SK-N-MC (cell line): ENCODE measurements around the gene CCNL1.

Experiments
- EZH2 ChIP-seq: fragments of 200-600 bp; sonication (generic); IDR thresholded peaks from one replicate; pipeline ENCODE4 v1.6.1; 2017; ENCODE audit warnings: antibody characterized with exemption
- POLR2AphosphoS5 ChIP-seq: IDR thresholded peaks from 2 replicates; pipeline ENCODE4 v1.6.1; 2012; ENCODE audit warnings: mild to moderate bottlenecking, low read depth, low read length, borderline replicate concordance

GRCh38 chr3:157098121-157098822 lies 61.7 kb downstream of the CCNL1 start:
- TF ChIP-seq EZH2 (no peak), POLR2AphosphoS5 (no peak)
